HepG2 (cell line): ENCODE data around the gene CERS6. TPM values are rescaled to one million over a fixed set of nuclear protein-coding genes. Genes with fewer than 3 reads are reported as not detected.

Experiments used
- ATAC-seq: fragments of 200-7000 bp; cut with Tn5 transposase; 3 replicates; pipeline ENCODE4 v1.9.1; 2020; ENCODE audit warnings: mild to moderate bottlenecking, moderate library complexity
- BruUV-seq: library from RNA; stranded (reverse); fragments of 400-500 nt; replicated peaks from 2 replicates; lab custom pipeline; 2021; lab: Mats Ljungman, UMichigan
- CTCF ChIA-PET: fragments of 300-600 bp; formaldehyde crosslinking; extraction: SDS; loops from one replicate; lab custom pipeline; 2021; ENCODE audit warnings: low total read pairs, inconsistent platforms, low intra/inter-chr PET ratio; lab: Yijun Ruan, JAX
- POLR2A ChIA-PET: fragments of 350-600 bp; sonication (Branson Sonifier 250); formaldehyde crosslinking; loops from one replicate; lab custom pipeline; 2020; ENCODE audit warnings: antibody characterized with exemption, inconsistent platforms; lab: Yijun Ruan, JAX
- DNase-seq: peaks from one replicate; pipeline ENCODE4 v3.0.0-alpha.2; 2015; ENCODE audit warnings: low spot score
- FAIRE-seq: peaks from 3 replicates; lab custom pipeline; 2011; peaks lifted over from hg19 to GRCh38; lab: Jason Lieb, UNC
- H2AFZ ChIP-seq: one replicate; pipeline ENCODE4 v1.6.1; 2011; ENCODE audit warnings: low read length, inconsistent platforms
- H3K27ac ChIP-seq: fragments of 300-600 bp; 3 replicates; pipeline ENCODE4 v1.8.0; 2011; ENCODE audit warnings: mixed run types, mild to moderate bottlenecking, mixed read lengths, low read length, inconsistent platforms; ENCODE audit not compliant: insufficient read depth; ENCODE audit errors: extremely low read length
- H3K27me3 ChIP-seq, 2 experiments: fragments of 200-600 bp in 1 of 2; 2 replicates in 1 of 2; 3 replicates in 1 of 2; pipeline versions ENCODE4 v1.6.0 to v1.8.0; 2011; ENCODE audit warnings: low read length in 2 of 2, mild to moderate bottlenecking in 2 of 2, moderate library complexity in 2 of 2, inconsistent platforms in 1 of 2; ENCODE audit not compliant: insufficient read depth in 2 of 2, control insufficient read depth in 1 of 2
- H3K36me3 ChIP-seq, 2 experiments: fragments of 200-600 bp in 1 of 2; replicated peaks in 1 of 2; 2 replicates in 1 of 2; 3 replicates in 1 of 2; pipeline versions ENCODE4 v1.5.1 to v1.8.0; 2011; ENCODE audit warnings: low read length in 2 of 2, inconsistent platforms in 1 of 2; ENCODE audit not compliant: insufficient read depth in 2 of 2, control insufficient read depth in 1 of 2
- H3K4me1 ChIP-seq: 2 replicates; pipeline ENCODE4 v1.5.1; 2012; ENCODE audit warnings: low read length, inconsistent platforms; ENCODE audit not compliant: insufficient read depth
- H3K4me2 ChIP-seq: 2 replicates; pipeline ENCODE4 v1.6.0; 2011; ENCODE audit warnings: low read depth, low read length, inconsistent platforms
- H3K4me3 ChIP-seq, 3 experiments: fragments of 200-600 bp in 1 of 3; sonication (generic), shearing (Covaris generic) in 1 of 3; replicated peaks in 1 of 3; 2 replicates each; pipeline ENCODE4 v1.5.1; 2011 to 2016; ENCODE audit warnings: low read length in 3 of 3, inconsistent platforms in 2 of 3, low read depth in 2 of 3, mild to moderate bottlenecking in 2 of 3, control low read depth in 1 of 3, mixed read lengths in 1 of 3; ENCODE audit not compliant: insufficient read depth in 1 of 3
- H3K79me2 ChIP-seq: one replicate; pipeline ENCODE4 v1.6.1; 2011; ENCODE audit warnings: low read length, inconsistent platforms; ENCODE audit not compliant: insufficient read depth
- H3K9ac ChIP-seq: 2 replicates; pipeline ENCODE4 v1.6.0; 2011; ENCODE audit warnings: mild to moderate bottlenecking, low read depth, low read length, inconsistent platforms; ENCODE audit not compliant: insufficient read depth
- H3K9me3 ChIP-seq: 2 replicates; pipeline ENCODE4 v1.5.1; 2012; ENCODE audit warnings: mild to moderate bottlenecking, low read length
- H4K20me1 ChIP-seq: 2 replicates; pipeline ENCODE4 v1.6.0; 2011; ENCODE audit warnings: inconsistent platforms, mild to moderate bottlenecking, low read length, moderate library complexity; ENCODE audit not compliant: insufficient read depth
- FOXP1 ChIP-seq, 2 experiments: fragments of 450-650 bp in 1 of 2; IDR thresholded peaks; 2 replicates each; pipeline ENCODE4 v1.6.1; 2017 to 2018; ENCODE audit warnings: antibody characterized with exemption in 1 of 2
- GPN1 ChIP-seq: sonication (generic); formaldehyde crosslinking; IDR thresholded peaks from 2 replicates; pipeline ENCODE4 v1.5.1; 2020; ENCODE audit warnings: missing genetic modification reagents, borderline replicate concordance
- HMG20A ChIP-seq: IDR thresholded peaks from 2 replicates; pipeline ENCODE4 v1.6.1; 2016; ENCODE audit warnings: borderline replicate concordance
- HNRNPL ChIP-seq: fragments of 200-400 bp; formaldehyde crosslinking; IDR thresholded peaks from 2 replicates; pipeline ENCODE4 v1.6.1; 2017; ENCODE audit warnings: mild to moderate bottlenecking, low read depth, low read length
- JUNB ChIP-seq: sonication (generic); formaldehyde crosslinking; IDR thresholded peaks from 2 replicates; pipeline ENCODE4 v1.8.0; 2022; ENCODE audit warnings: missing genetic modification reagents, mild to moderate bottlenecking, borderline replicate concordance
- PHF21A ChIP-seq: sonication (generic); formaldehyde crosslinking; IDR thresholded peaks from 2 replicates; pipeline ENCODE4 v1.5.0; 2020; ENCODE audit warnings: mild to moderate bottlenecking, missing genetic modification reagents
- ZC3H13 ChIP-seq: sonication (generic); formaldehyde crosslinking; IDR thresholded peaks from 2 replicates; pipeline ENCODE4 v1.8.1; 2023; ENCODE audit warnings: mild to moderate bottlenecking, missing genetic modification reagents, moderate library complexity
- ZFAT ChIP-seq: sonication (generic); formaldehyde crosslinking; conservative IDR thresholded peaks from 2 replicates; pipeline ENCODE4 v1.8.1; 2023; ENCODE audit warnings: missing genetic modification reagents, inconsistent platforms
- ZNF296 ChIP-seq: sonication (generic); formaldehyde crosslinking; conservative IDR thresholded peaks from 2 replicates; pipeline ENCODE4 v1.5.0; 2020; ENCODE audit warnings: mild to moderate bottlenecking, missing genetic modification reagents
- ZNF33B ChIP-seq: sonication (generic); formaldehyde crosslinking; IDR thresholded peaks from 2 replicates; pipeline ENCODE4 v1.5.1; 2020; ENCODE audit warnings: mild to moderate bottlenecking, missing genetic modification reagents
- ZSCAN29 ChIP-seq: sonication (generic); formaldehyde crosslinking; conservative IDR thresholded peaks from 2 replicates; pipeline ENCODE4 v1.4.0; 2020; ENCODE audit warnings: mild to moderate bottlenecking, missing genetic modification reagents
- WGBS: methylation state at CpG from one replicate; pipeline ENCODE4 v1.1.6; 2017; ENCODE audit warnings: low lambda C conversion rate; 5-methylcytosine and 5-hydroxymethylcytosine counted together
- in situ Hi-C: cut with HindIII; loops from 2 replicates; pipeline ENCODE4 v1.10.0; 2017; ENCODE audit warnings: low pct_unique_long_range_greater_than_20kb; ENCODE audit not compliant: extremely low pct_ligation_motif_present
- intact Hi-C: fragments of 100-400 bp; cut with micrococcal nuclease; formaldehyde crosslinking; loops from one replicate; pipeline ENCODE4 v1.10.0; 2022; ENCODE audit not compliant: unreplicated experiment
- polyA plus RNA-seq, 8 experiments: library from polyadenylated mRNA; depleted of rRNA in 3 of 8; stranded (reverse) in 7 of 8; unstranded in 1 of 8; fragments of >200 nt; fragmentation: Illumina TruSeq in 4 of 8; extraction: Trizol in 4 of 8; gene quantifications; 2 replicates each; pipeline versions ENCODE4 v1.2.1 to v1.2.3, GENCODE V29; 2011 to 2016; ENCODE audit warnings: low read depth in 4 of 8, missing spikeins in 1 of 8, mixed read lengths in 1 of 8; ENCODE audit not compliant: insufficient read depth in 1 of 8
- total RNA-seq, 5 experiments: library from RNA; depleted of rRNA; stranded (reverse); fragments of >200 nt; fragmentation: Illumina TruSeq; extraction: Trizol; gene quantifications; 2 replicates each; pipeline ENCODE4 v1.2.3, GENCODE V29; 2016; ENCODE audit warnings: low read depth in 1 of 5

CERS6 gene
- total and polyA plus RNA-seq, 2 of the 13 experiments (the other 11 are each of a cell fraction or from before 2014, with no cell fraction given): 10.1 to 20.3 TPM

- no TSS peak for BruUV-seq
- Histone ChIP-seq H3K9me3 (no peaks in the 10 kb centered on the region), H3K79me2 (peaks cover 26% of the 10 kb centered on the region), H3K27me3 (no peaks in the 10 kb centered on the region), H3K27ac (no peak overlapping the region), H2AFZ (no peak overlapping the region), H3K4me2 (no peak overlapping the region), H3K36me3 (no peaks in the 10 kb centered on the region), H3K4me3 (no peak overlapping the region), H3K4me1 (peaks cover 9% of the 10 kb centered on the region; the same call in 1 of the 2 replicates), H4K20me1 (no peaks in the 10 kb centered on the region), H3K9ac (no peak overlapping the region)
- intact Hi-C loops: no loop called here
- ChIA-PET CTCF (no interaction called here), POLR2A (no interaction called here)
- ATAC-seq (no peak), FAIRE-seq (no peak), DNase-seq (no peak)
- in situ Hi-C loops: no loop called here
- 96% methylated on average over 8 of the region's 8 CpGs for WGBS
- TF ChIP-seq ZNF33B (CRISPR knock-in tag) (no peak), PHF21A (CRISPR knock-in tag) (no peak)
Observed at GRCh38 chr2:168529900-168530561, 74.0 kb downstream of the CERS6 start.

- DNase-seq (no peak), FAIRE-seq (no peak), ATAC-seq (no peak)
- TF ChIP-seq FOXP1 (IDR thresholded peaks at IDR 0.05): no peak
- TF ChIP-seq FOXP1 (CRISPR knock-in tag; IDR thresholded peaks at IDR 0.05): no peak
- no peak for TF ChIP-seq HNRNPL
- no peak for TF ChIP-seq HMG20A (CRISPR knock-in tag)
- no peak for TF ChIP-seq ZC3H13
- no peak for TF ChIP-seq JUNB (CRISPR knock-in tag)
- no peak for TF ChIP-seq ZNF296 (CRISPR knock-in tag)
- TF ChIP-seq ZSCAN29 (CRISPR knock-in tag): no peak
- TF ChIP-seq GPN1 (CRISPR knock-in tag): no peak
- TF ChIP-seq ZFAT (CRISPR knock-in tag): no peak
- Histone ChIP-seq H3K4me2 (no peak overlapping the region), H3K36me3 (no peaks in the 10 kb centered on the region), H3K27ac (no peak overlapping the region), H3K9ac (no peak overlapping the region), H3K4me3 (no peak overlapping the region), H3K27me3 (no peaks in the 10 kb centered on the region), H3K9me3 (no peaks in the 10 kb centered on the region), H3K79me2 (peaks cover 26% of the 10 kb centered on the region), H3K4me1 (peaks cover 4% of the 10 kb centered on the region; the same call in 1 of the 2 replicates), H4K20me1 (no peaks in the 10 kb centered on the region), H2AFZ (no peak overlapping the region)
- CTCF ChIA-PET: no interaction called here
- 91% methylated on average over 4 of the region's 4 CpGs for WGBS
- BruUV-seq: no TSS peak
- intact Hi-C loops: no loop called here
- POLR2A ChIA-PET: no interaction called here
- in situ Hi-C loops: no loop called here
Observed at GRCh38 chr2:168530982-168531622, 75.0 kb downstream of the CERS6 start.
